Measurements from ENCODE around the gene NRM.
A peak's percentile ranks its signal among the peaks of the same experiment; 100 is the strongest.

Gene NRM

GRCh38 chr6:30700340-30700739, 9.6 kb upstream of the NRM start:
- no peak overlapping the region for H3K9ac ChIP-seq (ENCODE audit: low read depth, low read length)
- H3K9me3 ChIP-seq (ENCODE audit: insufficient read depth, low read depth, low read length): no peaks in the 10 kb centered on the region
- H3K4me1 ChIP-seq (ENCODE audit: insufficient read depth, low read length): no peaks in the 10 kb centered on the region
- H3K4me3 ChIP-seq (ENCODE audit: low read length): no peak overlapping the region
- no peak overlapping the region for H3K27ac ChIP-seq (ENCODE audit: low read length)
- H3K36me3 ChIP-seq (ENCODE audit: insufficient read depth, low read depth, low read length): peaks cover 53% of the 10 kb centered on the region
- H3K27me3 ChIP-seq (ENCODE audit: insufficient read depth, low read length): no peaks in the 10 kb centered on the region

DNA sequence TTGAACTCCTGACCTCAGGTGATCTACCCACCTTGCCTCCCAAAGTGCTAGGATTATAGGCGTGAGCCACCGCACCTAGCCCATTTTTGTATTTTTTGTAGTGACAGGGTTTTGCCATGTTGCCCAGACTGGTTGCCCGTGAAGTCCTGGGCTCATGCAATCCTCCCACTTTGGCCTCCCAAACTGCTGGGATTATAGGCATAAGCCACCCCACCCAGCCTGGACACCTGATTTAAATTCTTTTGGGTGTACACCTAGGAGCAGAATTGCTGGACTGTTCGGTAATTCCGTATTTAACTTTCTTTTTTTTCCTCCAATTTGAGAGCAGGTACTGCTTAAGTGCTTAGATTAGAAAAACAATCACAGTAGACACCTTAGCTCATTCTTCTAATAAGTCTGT, 5.6 kb upstream of the NRM start:
- Histone ChIP-seq H3K9me3 (ENCODE audit: insufficient read depth, low read depth, low read length) (no peaks in the 10 kb centered on the region), H3K4me1 (ENCODE audit: insufficient read depth, low read length) (peaks cover 2% of the 10 kb centered on the region; the same call in 1 of the 2 replicates), H3K36me3 (ENCODE audit: insufficient read depth, low read depth, low read length) (peaks cover 17% of the 10 kb centered on the region), H3K27ac (ENCODE audit: low read length) (no peak overlapping the region), H3K27me3 (ENCODE audit: insufficient read depth, low read length) (no peaks in the 10 kb centered on the region), H3K9ac (ENCODE audit: low read depth, low read length) (no peak overlapping the region), H3K4me3 (ENCODE audit: low read length) (no peak overlapping the region)

DNA sequence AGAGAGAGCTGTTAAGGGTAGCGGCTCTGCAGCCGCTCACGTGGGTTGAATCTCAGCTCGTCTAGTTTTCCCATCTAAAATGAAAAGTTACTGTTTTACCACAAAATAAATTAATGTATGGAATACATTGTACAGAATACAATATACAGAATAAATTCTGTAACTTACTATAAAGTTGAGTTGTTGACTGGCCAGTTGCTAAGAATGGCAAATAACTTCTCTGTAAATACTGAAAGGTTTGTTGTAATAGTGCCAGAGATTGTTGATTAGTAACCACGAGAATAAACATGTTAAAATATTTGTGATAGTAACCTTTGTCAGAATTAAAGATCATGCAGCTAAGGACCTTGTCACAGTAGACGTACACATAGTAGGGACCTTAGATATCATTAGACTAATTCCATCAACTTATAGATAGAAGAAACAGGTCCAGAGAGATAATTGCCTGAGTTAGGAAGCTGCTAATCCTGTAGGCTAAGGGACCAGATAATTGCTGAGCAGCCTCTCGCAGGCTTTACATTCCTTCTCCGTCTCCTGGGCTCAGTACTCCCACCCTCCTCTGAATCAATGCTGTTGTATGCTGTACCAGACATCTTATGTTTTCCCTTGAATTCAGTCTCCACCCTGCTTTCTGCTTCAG, 544 bp upstream of the NRM start:
- H3K27ac ChIP-seq (ENCODE audit: low read length): no peak overlapping the region
- H3K4me3 ChIP-seq (ENCODE audit: low read length): peak overlapping the region; percentile 92
- H3K9ac ChIP-seq (ENCODE audit: low read depth, low read length): peak overlapping the region; percentile 87; the same call in 1 of the 2 replicates
- H3K36me3 ChIP-seq (ENCODE audit: insufficient read depth, low read depth, low read length): no peaks in the 10 kb centered on the region
- no peaks in the 10 kb centered on the region for H3K27me3 ChIP-seq (ENCODE audit: insufficient read depth, low read length)
- peaks cover 18% of the 10 kb centered on the region for H3K4me1 ChIP-seq (ENCODE audit: insufficient read depth, low read length)
- no peaks in the 10 kb centered on the region for H3K9me3 ChIP-seq (ENCODE audit: insufficient read depth, low read depth, low read length)

DNA sequence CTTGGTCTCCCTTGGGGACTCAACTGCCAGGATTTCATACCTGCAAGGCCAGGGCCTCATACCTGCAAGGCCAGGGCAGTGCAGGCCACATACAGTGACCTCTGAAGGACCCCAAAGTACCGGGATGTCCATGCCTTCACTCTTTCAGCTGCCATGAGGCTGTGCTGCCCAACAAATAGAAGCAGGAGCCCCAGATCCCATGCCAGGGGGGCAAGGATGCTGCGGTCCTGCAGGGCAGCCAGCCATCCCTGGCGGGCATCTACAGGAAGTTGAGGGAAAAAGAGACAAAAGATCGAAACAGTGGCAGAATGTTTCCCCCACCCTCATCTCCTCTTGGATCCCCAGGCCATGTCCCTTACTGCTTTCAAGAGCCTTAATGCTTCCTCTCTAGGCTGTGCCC, 799 bp downstream of the NRM start:
- H3K36me3 ChIP-seq (ENCODE audit: insufficient read depth, low read depth, low read length): no peaks in the 10 kb centered on the region
- peak overlapping the region; percentile 86 for H3K27ac ChIP-seq (ENCODE audit: low read length)
- H3K9me3 ChIP-seq (ENCODE audit: insufficient read depth, low read depth, low read length): no peaks in the 10 kb centered on the region
- H3K4me1 ChIP-seq (ENCODE audit: insufficient read depth, low read length): peaks cover 23% of the 10 kb centered on the region
- peak overlapping the region; percentile 87; the same call in 1 of the 2 replicates for H3K9ac ChIP-seq (ENCODE audit: low read depth, low read length)
- peak overlapping the region; percentile 92 for H3K4me3 ChIP-seq (ENCODE audit: low read length)
- no peaks in the 10 kb centered on the region for H3K27me3 ChIP-seq (ENCODE audit: insufficient read depth, low read length)

- Histone ChIP-seq H3K9me3 (ENCODE audit: insufficient read depth, low read depth, low read length) (no peaks in the 10 kb centered on the region), H3K4me3 (ENCODE audit: low read length) (peak overlapping the region; percentile 92), H3K36me3 (ENCODE audit: insufficient read depth, low read depth, low read length) (no peaks in the 10 kb centered on the region)
Observed at GRCh38 chr6:30689022-30689865, 1.5 kb downstream of the NRM start.

DNA sequence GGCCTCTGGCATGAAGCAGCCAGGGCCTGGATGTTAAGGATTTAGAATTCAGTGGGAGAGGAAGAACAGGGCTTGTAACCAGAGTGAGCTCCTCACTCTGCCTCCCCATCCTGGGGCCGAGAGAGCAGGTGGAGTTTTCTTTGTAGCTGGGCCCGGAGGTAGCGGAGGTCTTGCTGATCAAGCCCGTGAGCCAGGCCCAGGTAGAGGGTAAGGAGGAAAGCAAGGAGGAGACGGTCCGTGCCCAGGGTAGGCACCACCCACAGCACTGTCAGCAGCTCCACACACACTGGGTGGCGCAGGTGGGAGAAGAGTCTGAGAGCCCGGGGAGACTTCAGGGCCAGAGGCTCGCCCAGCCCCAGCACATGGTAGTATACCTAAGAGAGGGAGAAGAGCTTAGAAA, 2.2 kb downstream of the NRM start:
- H3K9me3 ChIP-seq (ENCODE audit: insufficient read depth, low read depth, low read length): no peaks in the 10 kb centered on the region
- H3K27me3 ChIP-seq (ENCODE audit: insufficient read depth, low read length): no peaks in the 10 kb centered on the region
- H3K9ac ChIP-seq (ENCODE audit: low read depth, low read length): peak overlapping the region; percentile 80; the same call in 1 of the 2 replicates
- no peak overlapping the region for H3K4me3 ChIP-seq (ENCODE audit: low read length)
- no peaks in the 10 kb centered on the region for H3K36me3 ChIP-seq (ENCODE audit: insufficient read depth, low read depth, low read length)
- no peak overlapping the region for H3K27ac ChIP-seq (ENCODE audit: low read length)
- peaks cover 27% of the 10 kb centered on the region for H3K4me1 ChIP-seq (ENCODE audit: insufficient read depth, low read length)

More at GRCh38 chr6:30689022-30689865, 1.5 kb downstream of the NRM start:
- no peak overlapping the region for H3K27ac ChIP-seq (ENCODE audit: low read length)
- H3K27me3 ChIP-seq (ENCODE audit: insufficient read depth, low read length): no peaks in the 10 kb centered on the region
- H3K9ac ChIP-seq (ENCODE audit: low read depth, low read length): no peak overlapping the region; the same call in 1 of the 2 replicates
- peaks cover 23% of the 10 kb centered on the region for H3K4me1 ChIP-seq (ENCODE audit: insufficient read depth, low read length)

- no peaks in the 10 kb centered on the region for H3K9me3 ChIP-seq (ENCODE audit: insufficient read depth, low read depth, low read length)
- H3K4me1 ChIP-seq (ENCODE audit: insufficient read depth, low read length): peaks cover 34% of the 10 kb centered on the region
- H3K27ac ChIP-seq (ENCODE audit: low read length): peak overlapping the region; percentile 44
- H3K9ac ChIP-seq (ENCODE audit: low read depth, low read length): peak overlapping the region; percentile 80
- H3K4me3 ChIP-seq (ENCODE audit: low read length): peak overlapping the region; percentile 82
- no peaks in the 10 kb centered on the region for H3K27me3 ChIP-seq (ENCODE audit: insufficient read depth, low read length)
- no peaks in the 10 kb centered on the region for H3K36me3 ChIP-seq (ENCODE audit: insufficient read depth, low read depth, low read length)
Observed at GRCh38 chr6:30687659-30688431, 2.9 kb downstream of the NRM start.

DNA sequence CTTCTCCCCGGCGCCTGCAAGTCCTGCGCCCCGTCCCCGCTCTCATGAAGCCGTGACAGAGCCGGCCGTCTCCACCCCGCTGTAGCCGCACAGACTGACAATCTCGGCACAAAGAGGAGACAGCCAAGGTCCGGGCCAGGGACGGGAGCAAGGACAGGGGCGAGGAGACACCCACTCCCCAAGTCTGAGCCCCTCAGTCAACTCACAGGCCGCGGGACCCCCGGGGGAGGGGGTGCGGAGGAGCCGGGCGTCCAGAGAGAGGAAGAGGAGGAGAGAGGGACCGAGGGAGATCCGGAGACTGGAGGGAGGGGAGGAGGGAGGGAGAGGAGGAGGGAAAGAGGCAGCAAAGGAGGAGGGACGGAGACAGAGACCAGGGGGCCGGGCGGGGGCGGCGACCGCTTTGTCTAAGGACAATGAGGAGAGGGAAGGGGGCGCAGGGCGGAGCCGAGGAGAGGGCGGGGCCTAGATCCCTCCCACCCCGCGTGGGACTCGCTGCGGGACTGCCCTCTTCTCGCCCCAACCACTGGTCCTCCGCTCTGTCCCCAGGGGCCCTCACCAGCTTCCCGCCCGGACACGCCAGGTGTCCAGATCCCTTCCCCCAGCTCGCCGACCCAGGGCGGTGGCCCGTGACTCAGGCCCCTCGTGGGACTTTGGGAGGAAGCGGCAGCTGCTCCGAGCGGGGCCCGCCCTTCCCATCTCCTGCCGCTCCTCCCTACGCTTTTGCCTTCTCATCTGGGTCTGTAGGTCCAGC, 3.7 kb downstream of the NRM start:
- Histone ChIP-seq H3K27ac (ENCODE audit: low read length) (peak overlapping the region; percentile 44), H3K4me3 (ENCODE audit: low read length) (peak overlapping the region; percentile 82), H3K4me1 (ENCODE audit: insufficient read depth, low read length) (peaks cover 42% of the 10 kb centered on the region), H3K9me3 (ENCODE audit: insufficient read depth, low read depth, low read length) (no peaks in the 10 kb centered on the region), H3K36me3 (ENCODE audit: insufficient read depth, low read depth, low read length) (no peaks in the 10 kb centered on the region), H3K9ac (ENCODE audit: low read depth, low read length) (peak overlapping the region; percentile 80), H3K27me3 (ENCODE audit: insufficient read depth, low read length) (no peaks in the 10 kb centered on the region)

GRCh38 chr6:30686009-30686907, 4.5 kb downstream of the NRM start, which contains the start of gene PPP1R18:
TSS of gene PPP1R18 (minus strand) at chr6:30686645. CDS start at chr6:30686018, 627 bp downstream.
- peak within 1 kb of the TSS; percentile 80 for H3K9ac ChIP-seq (ENCODE audit: low read depth, low read length)
- H3K27me3 ChIP-seq (ENCODE audit: insufficient read depth, low read length): no peaks in the 10 kb centered on the region
- H3K36me3 ChIP-seq (ENCODE audit: insufficient read depth, low read depth, low read length): no peaks in the 10 kb centered on the region
- H3K4me3 ChIP-seq (ENCODE audit: low read length): peak within 1 kb of the TSS; percentile 82
- H3K4me1 ChIP-seq (ENCODE audit: insufficient read depth, low read length): peaks cover 38% of the 10 kb centered on the region
- H3K27ac ChIP-seq (ENCODE audit: low read length): peak within 1 kb of the TSS; percentile 44
- H3K9me3 ChIP-seq (ENCODE audit: insufficient read depth, low read depth, low read length): no peaks in the 10 kb centered on the region

- no peaks in the 10 kb centered on the region for H3K9me3 ChIP-seq (ENCODE audit: insufficient read depth, low read depth, low read length)
- H3K27me3 ChIP-seq (ENCODE audit: insufficient read depth, low read length): no peaks in the 10 kb centered on the region
- H3K9ac ChIP-seq (ENCODE audit: low read depth, low read length): no peak overlapping the region; the same call in 1 of the 2 replicates
- no peaks in the 10 kb centered on the region for H3K36me3 ChIP-seq (ENCODE audit: insufficient read depth, low read depth, low read length)
- H3K4me3 ChIP-seq (ENCODE audit: low read length): peak overlapping the region; percentile 82
- H3K4me1 ChIP-seq (ENCODE audit: insufficient read depth, low read length): peaks cover 38% of the 10 kb centered on the region
- H3K27ac ChIP-seq (ENCODE audit: low read length): no peak overlapping the region
Observed at GRCh38 chr6:30685157-30686008, 5.4 kb downstream of the NRM start.

Data from iPS-20b (cell line).